ENCODE measurements around the gene LNX2.

DNA sequence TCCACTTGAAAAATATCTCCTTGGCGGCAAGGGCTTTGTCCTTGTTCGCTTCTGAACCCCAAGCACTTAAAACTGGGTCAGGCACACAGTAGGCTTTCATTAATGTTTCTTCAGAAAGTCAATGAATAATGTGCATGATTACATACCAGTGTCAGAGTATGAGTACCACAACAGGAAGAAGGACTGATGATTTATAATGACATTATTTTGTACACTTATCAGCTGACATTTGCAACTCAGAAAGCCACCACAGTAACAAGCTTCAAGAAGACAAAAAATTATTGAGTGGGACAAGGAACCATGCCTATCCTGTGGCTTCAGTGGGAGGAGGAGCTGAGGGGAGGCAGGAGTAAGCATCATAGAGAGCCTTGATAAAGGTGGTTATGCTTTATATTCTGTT is 11.3 kb upstream of the LNX2 start:
- TF ChIP-seq, protein P1, sequence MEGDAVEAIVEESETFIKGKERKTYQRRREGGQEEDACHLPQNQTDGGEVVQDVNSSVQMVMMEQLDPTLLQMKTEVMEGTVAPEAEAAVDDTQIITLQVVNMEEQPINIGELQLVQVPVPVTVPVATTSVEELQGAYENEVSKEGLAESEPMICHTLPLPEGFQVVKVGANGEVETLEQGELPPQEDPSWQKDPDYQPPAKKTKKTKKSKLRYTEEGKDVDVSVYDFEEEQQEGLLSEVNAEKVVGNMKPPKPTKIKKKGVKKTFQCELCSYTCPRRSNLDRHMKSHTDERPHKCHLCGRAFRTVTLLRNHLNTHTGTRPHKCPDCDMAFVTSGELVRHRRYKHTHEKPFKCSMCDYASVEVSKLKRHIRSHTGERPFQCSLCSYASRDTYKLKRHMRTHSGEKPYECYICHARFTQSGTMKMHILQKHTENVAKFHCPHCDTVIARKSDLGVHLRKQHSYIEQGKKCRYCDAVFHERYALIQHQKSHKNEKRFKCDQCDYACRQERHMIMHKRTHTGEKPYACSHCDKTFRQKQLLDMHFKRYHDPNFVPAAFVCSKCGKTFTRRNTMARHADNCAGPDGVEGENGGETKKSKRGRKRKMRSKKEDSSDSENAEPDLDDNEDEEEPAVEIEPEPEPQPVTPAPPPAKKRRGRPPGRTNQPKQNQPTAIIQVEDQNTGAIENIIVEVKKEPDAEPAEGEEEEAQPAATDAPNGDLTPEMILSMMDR (IDR thresholded peaks at IDR 0.05) = no peak
- TF ChIP-seq POLR2A (IDR thresholded peaks at IDR 0.05) = no peak
- no peak for TF ChIP-seq EP300 (IDR thresholded peaks at IDR 0.05)
